Suprapubic skin (tissue), 4 donors: ENCODE data around the gene GHDC.
"Not testable (repeated sequence)": the region's sequence is repeated elsewhere in the genome, so short reads cannot be mapped to it uniquely, and the experiment has no call there.

Experiments
- EP300 ChIP-seq: sonication (generic); formaldehyde crosslinking; IDR thresholded peaks from one replicate; pipeline ENCODE4 v1.6.1; 2017; ENCODE audit warnings: antibody characterized with exemption
- POLR2AphosphoS5 ChIP-seq, 3 donors: sonication (generic); formaldehyde crosslinking; IDR thresholded peaks; one replicate each; pipeline ENCODE4 v1.6.1; 2017; ENCODE audit warnings: antibody characterized with exemption in 3 of 3
- TF ChIP-seq, protein P1 (sequence below), 2 donors: fragments of 200-600 bp in 1 of 2; fragments of 450-650 bp in 1 of 2; sonication (generic) in 1 of 2; IDR thresholded peaks; one replicate each; pipeline ENCODE4 v1.5.1; 2016 to 2019; ENCODE audit warnings: antibody characterized with exemption in 2 of 2, mild to moderate bottlenecking in 1 of 2, moderate library complexity in 1 of 2

DNA sequence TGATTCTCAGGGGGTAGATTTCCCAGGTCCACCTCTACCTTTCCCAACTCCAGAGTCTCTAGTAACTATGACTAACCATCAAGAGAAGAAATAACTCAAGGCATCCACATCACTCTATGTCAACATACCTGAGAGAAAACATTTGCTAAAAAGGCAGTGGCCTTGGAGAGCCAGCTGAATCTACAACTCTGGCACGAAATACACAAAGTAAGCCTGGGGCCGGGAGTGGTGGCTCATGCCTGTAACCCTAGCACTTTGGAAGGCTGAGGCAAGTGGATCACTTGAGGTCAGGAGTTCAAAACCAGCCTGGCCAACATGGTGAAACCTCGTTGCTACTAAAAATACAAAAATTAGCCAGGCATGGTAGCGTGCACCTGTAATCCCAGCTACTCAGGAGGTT lies 51.2 kb downstream of the GHDC start:
- TF ChIP-seq, protein P1, sequence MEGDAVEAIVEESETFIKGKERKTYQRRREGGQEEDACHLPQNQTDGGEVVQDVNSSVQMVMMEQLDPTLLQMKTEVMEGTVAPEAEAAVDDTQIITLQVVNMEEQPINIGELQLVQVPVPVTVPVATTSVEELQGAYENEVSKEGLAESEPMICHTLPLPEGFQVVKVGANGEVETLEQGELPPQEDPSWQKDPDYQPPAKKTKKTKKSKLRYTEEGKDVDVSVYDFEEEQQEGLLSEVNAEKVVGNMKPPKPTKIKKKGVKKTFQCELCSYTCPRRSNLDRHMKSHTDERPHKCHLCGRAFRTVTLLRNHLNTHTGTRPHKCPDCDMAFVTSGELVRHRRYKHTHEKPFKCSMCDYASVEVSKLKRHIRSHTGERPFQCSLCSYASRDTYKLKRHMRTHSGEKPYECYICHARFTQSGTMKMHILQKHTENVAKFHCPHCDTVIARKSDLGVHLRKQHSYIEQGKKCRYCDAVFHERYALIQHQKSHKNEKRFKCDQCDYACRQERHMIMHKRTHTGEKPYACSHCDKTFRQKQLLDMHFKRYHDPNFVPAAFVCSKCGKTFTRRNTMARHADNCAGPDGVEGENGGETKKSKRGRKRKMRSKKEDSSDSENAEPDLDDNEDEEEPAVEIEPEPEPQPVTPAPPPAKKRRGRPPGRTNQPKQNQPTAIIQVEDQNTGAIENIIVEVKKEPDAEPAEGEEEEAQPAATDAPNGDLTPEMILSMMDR (IDR thresholded peaks at IDR 0.05): not testable (repeated sequence)
- not testable (repeated sequence) for TF ChIP-seq POLR2AphosphoS5 (IDR thresholded peaks at IDR 0.05); EP300
